Heart right ventricle (tissue), 16 donors: ENCODE results near the gene HEATR1. TPM values are rescaled to one million over a fixed set of nuclear protein-coding genes. Genes with fewer than 3 reads are reported as not detected.

Source experiments
- ATAC-seq, 8 donors: fragments of 200-7000 bp; cut with Tn5 transposase; one replicate each; pipeline ENCODE4 v1.9.1; 2020; ENCODE audit warnings: mild to moderate bottlenecking in 8 of 8, moderate library complexity in 8 of 8, moderate number of reproducible peaks in 1 of 8
- DNase-seq, 2 donors: peaks; one replicate each; pipeline ENCODE4 v3.0.0-alpha.2; 2020
- H3K27ac ChIP-seq, 10 donors: fragments of 200-600 bp; sonication (generic) in 2 of 10; one replicate each; pipeline versions ENCODE4 v1.5.0 to v1.8.0; 2020 to 2022; ENCODE audit warnings: mild to moderate bottlenecking in 3 of 10
- H3K27me3 ChIP-seq, 7 donors: fragments of 200-600 bp; one replicate each; pipeline ENCODE4 v1.8.0; 2021 to 2022; ENCODE audit warnings: mild to moderate bottlenecking in 2 of 7
- H3K36me3 ChIP-seq, 9 donors: fragments of 200-600 bp; sonication (generic) in 1 of 9; one replicate each; pipeline versions ENCODE4 v1.5.0 to v1.8.0; 2020 to 2022; ENCODE audit warnings: mild to moderate bottlenecking in 2 of 9
- H3K4me1 ChIP-seq, 9 donors: fragments of 200-600 bp; sonication (generic) in 1 of 9; one replicate each; pipeline versions ENCODE4 v1.5.0 to v1.8.0; 2020 to 2022; ENCODE audit warnings: mild to moderate bottlenecking in 4 of 9
- H3K4me3 ChIP-seq, 10 donors: fragments of 200-600 bp; sonication (generic) in 2 of 10; one replicate each; pipeline versions ENCODE4 v1.5.0 to v1.8.0; 2020 to 2022; ENCODE audit warnings: mild to moderate bottlenecking in 7 of 10, moderate library complexity in 2 of 10
- H3K9me3 ChIP-seq, 11 donors: fragments of 200-600 bp in 10 of 11; sonication (generic) in 2 of 11; one replicate each; pipeline versions ENCODE4 v1.5.0 to v1.8.0; 2013 to 2022; ENCODE audit warnings: mild to moderate bottlenecking in 2 of 11, control low read depth in 1 of 11, moderate library complexity in 1 of 11
- WGBS, 2 donors: extraction: QIAGEN DNeasy Blood & Tissue Kit; methylation state at CpG; one replicate each; pipeline ENCODE4 v1.1.7; 2013; ENCODE audit warnings: inconsistent platforms in 1 of 2; 5-methylcytosine and 5-hydroxymethylcytosine counted together
- intact Hi-C, 10 donors: fragments of 100-400 bp; cut with DNase I; formaldehyde crosslinking; loops; one replicate each; pipeline versions ENCODE4 v1.11.1 to v1.14.2; 2022
- polyA plus RNA-seq, 2 donors: library from polyadenylated mRNA; stranded (reverse); fragments of 200-250 nt; gene quantifications; one replicate each; pipeline ENCODE4 v1.2.3, GENCODE V29; 2013
- total RNA-seq, 10 donors: library from RNA; stranded (reverse); fragmentation: NEBNext Ultra II Directional in 3 of 10; extraction: Animal tissue kit (Norgen Biotek cat#: 25700) in 3 of 10; gene quantifications; one replicate each; pipeline versions ENCODE4 v1.2.1 to v1.2.4, GENCODE V29; 2021 to 2023
- TF ChIP-seq, protein P1 (sequence below), 9 donors: fragments of 200-600 bp; sonication (generic) in 2 of 9; IDR thresholded peaks; one replicate each; pipeline versions ENCODE4 v1.5.0 to v1.8.0; 2021 to 2022; ENCODE audit warnings: antibody characterized with exemption in 9 of 9, mild to moderate bottlenecking in 5 of 9, moderate library complexity in 1 of 9
- donor health status: Arrhythmogenic right ventricular cardiomyopathy.
- donor health status: ischemic (EF 13 %, LVEDD 7.1; RV severe dilation, severe dysfunction).
- donor health status: healthy with polysubstance abuse.
- donor health status: DM: no; HTN: yes; CAD: no.
- donor health status: DM: no; HTN: no; CAD: no.
- donor health status: ischemic (EF 25% LVEDD 6.9; RV normal size, moderate dysfunction).
- donor health status: ischemic (EF 25% LVEDD 5.7; RV mildly dilated, moderate dysfunction).
- donor health status: healthy.
- donor health status: DM: yes; HTN: yes; CAD: no.
- donor health status: Ischemic cardiomyopathy.
- donor health status: ischemic (EF 35%, LVEDD 5.7; RV mildly dilated, moderate dysfunction).
- donor health status: nonischemic (EF 11% LVEDD 7.7; RV severe dilation, severe dysfunction).
- donor health status: DM: yes; HTN: yes; CAD: no.
- donor health status: PGD.
- donor health status: ischemic (EF 29% LVEDD 5.4; RV normal size, mild dysfunction).
- donor health status: nonischemic (EF 23%, LVEDD 6.1; RV moderate dilation, normal function).

HEATR1 gene
- total and polyA plus RNA-seq, 12 donors: 2.2 to 15.5 (median 10.5) TPM

DNA sequence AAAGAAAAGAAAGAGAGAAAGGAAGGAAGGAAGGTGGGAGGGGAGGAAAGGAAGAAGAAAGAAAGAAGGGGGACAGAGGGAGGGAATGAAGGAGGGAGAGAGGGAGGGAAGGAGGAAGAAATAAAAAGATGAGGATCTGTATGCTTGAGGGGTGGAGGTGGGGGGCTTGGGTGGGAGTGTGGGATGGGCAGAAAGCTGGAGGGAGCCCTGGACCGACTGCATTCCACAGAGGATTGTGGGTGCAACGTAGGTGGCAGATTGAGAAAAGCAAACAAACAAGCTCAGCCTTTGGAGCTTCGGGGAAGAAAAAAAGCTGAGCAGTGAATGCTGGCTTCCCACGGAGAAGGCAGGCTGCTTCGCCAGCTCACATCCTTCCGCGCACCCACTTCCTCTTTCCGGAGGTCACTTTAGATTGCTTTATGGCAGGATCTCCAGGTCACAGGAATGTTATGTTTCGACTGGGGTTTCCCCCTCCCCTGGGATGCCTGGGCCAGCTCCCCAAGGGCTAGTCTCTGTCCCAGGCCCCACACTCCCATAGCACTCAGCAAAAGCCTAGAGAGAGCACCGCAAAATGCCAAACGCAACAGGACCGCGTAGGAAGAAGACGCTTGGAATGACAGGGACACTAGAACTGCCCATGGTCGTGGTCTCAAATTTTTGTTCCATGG, 101.2 kb downstream of the HEATR1 start:
- Histone ChIP-seq H3K4me1 (peaks cover 0 to 19% (median 11%) of the 10 kb centered on the region in 9 donors), H3K9me3 (no peaks in the 10 kb centered on the region), H3K4me3 (peak overlapping the region in 8 of 10 donors; percentile 10 to 40 (median 32)), H3K27ac (peak overlapping the region in 8 of 10 donors; percentile 21 to 71 (median 58)), H3K27me3 (no peaks in the 10 kb centered on the region), H3K36me3 (no peaks in the 10 kb centered on the region)
- 25% methylated on average over 15 of the region's 15 CpGs for WGBS, 2 donors
- ATAC-seq: peak in 6 of 8 donors; percentile 12 to 59 (median 27)
- peak; percentile 33 to 41 for DNase-seq
- TF ChIP-seq, protein P1, sequence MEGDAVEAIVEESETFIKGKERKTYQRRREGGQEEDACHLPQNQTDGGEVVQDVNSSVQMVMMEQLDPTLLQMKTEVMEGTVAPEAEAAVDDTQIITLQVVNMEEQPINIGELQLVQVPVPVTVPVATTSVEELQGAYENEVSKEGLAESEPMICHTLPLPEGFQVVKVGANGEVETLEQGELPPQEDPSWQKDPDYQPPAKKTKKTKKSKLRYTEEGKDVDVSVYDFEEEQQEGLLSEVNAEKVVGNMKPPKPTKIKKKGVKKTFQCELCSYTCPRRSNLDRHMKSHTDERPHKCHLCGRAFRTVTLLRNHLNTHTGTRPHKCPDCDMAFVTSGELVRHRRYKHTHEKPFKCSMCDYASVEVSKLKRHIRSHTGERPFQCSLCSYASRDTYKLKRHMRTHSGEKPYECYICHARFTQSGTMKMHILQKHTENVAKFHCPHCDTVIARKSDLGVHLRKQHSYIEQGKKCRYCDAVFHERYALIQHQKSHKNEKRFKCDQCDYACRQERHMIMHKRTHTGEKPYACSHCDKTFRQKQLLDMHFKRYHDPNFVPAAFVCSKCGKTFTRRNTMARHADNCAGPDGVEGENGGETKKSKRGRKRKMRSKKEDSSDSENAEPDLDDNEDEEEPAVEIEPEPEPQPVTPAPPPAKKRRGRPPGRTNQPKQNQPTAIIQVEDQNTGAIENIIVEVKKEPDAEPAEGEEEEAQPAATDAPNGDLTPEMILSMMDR (IDR thresholded peaks at IDR 0.05): no peak
- intact Hi-C loops: no loop called here

DNA sequence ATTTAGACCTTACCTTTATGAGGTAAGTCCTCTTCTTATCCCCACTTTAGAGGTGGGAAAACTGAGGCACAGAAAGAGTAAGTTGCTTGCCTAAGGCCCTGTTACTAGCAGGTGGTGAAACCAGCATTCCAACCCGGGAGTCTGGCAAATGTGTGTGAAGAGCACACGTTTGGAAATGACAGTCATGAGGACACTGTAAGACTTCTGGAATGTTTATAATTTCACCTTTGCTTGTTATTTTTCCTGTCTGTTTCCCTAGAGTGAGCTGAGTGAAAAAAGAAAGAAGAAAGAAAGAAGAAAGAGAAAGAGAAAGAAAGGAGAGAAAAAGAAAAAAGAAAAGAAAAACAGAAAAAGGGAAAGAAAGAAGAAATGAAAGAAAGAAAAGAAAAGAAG, 101.7 kb downstream of the HEATR1 start:
- TF ChIP-seq, protein P1 (IDR thresholded peaks at IDR 0.05): no peak
- 24 to 27% methylated on average over 2 of the region's 2 CpGs for WGBS, 2 donors
- no peak for DNase-seq
- Histone ChIP-seq H3K27ac (peak overlapping the region in 6 of 10 donors; percentile 21 to 71 (median 60)), H3K4me1 (peaks cover 0 to 15% (median 11%) of the 10 kb centered on the region in 9 donors), H3K9me3 (no peaks in the 10 kb centered on the region), H3K4me3 (peak overlapping the region in 4 of 10 donors; percentile 21 to 39 (median 33)), H3K27me3 (no peaks in the 10 kb centered on the region), H3K36me3 (no peaks in the 10 kb centered on the region)
- intact Hi-C loops: no loop called here
- ATAC-seq: no peak

DNA sequence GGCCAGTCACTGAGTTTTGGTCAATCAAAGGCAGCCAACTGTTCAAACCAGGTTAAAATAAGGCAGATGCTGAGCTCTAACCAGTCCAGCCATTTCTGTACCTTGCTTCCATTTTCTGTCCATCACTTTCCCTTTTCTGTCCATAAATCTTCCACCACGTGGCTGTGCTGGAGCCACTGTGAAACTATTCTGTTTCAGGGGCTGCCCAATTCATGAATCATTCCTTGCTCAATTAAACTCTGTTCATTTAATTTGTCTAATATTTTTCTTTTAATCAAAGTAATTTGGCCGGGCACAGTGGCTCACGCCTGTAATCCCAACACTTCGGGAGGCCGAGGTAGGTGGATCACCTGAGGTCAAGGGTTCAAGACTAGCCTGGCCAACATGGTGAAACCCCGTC, 103.2 kb downstream of the HEATR1 start:
- TF ChIP-seq, protein P1 (IDR thresholded peaks at IDR 0.05): no peak
- no peak for DNase-seq
- peaks cover 0 to 13% (median 11%) of the 10 kb centered on the region in 9 donors for H3K4me1 ChIP-seq
- no peaks in the 10 kb centered on the region for H3K36me3 ChIP-seq
- H3K4me3 ChIP-seq: no peak overlapping the region
- ATAC-seq: no peak
- H3K27me3 ChIP-seq: no peaks in the 10 kb centered on the region
- no peak overlapping the region for H3K27ac ChIP-seq
- no peaks in the 10 kb centered on the region for H3K9me3 ChIP-seq
- intact Hi-C loops: no loop called here
- 94 to 97% methylated on average over 6 of the region's 6 CpGs for WGBS, 2 donors

Other genes with a start within 250 kb of the HEATR1 start
- 1 to 10 TPM in 5 of 10 donors, under 1 TPM in 5; 0.57 to 2.5 (median 1.3) TPM for gene EDARADD, start 210.2 kb downstream of the HEATR1 start, total RNA-seq
- under 1 TPM; 0.14 to 0.44 TPM for gene EDARADD, start 210.2 kb downstream of the HEATR1 start, polyA plus RNA-seq
- 100 to 1,000 TPM in 1 of 10 donors, 10 to 100 TPM in 9; 56.4 to 107 (median 90.5) TPM for gene LGALS8, start 80.5 kb downstream of the HEATR1 start, total RNA-seq
- 10 to 100 TPM; 36.7 to 47.5 TPM for gene LGALS8, start 80.5 kb downstream of the HEATR1 start, polyA plus RNA-seq
- 1,000 to 10,000 TPM; 2,366 to 4,290 (median 3,682) TPM for gene ACTN2, start 82.0 kb upstream of the HEATR1 start, total RNA-seq
- gene ACTN2, start 82.0 kb upstream of the HEATR1 start, polyA plus RNA-seq: 1,000 to 10,000 TPM in 1 of 2 donors, 100 to 1,000 TPM in 1; 599 to 1,375 TPM
- 100 to 1,000 TPM in 1 of 10 donors, 10 to 100 TPM in 9; 39.4 to 100 (median 71.6) TPM for gene MTR, start 190.8 kb upstream of the HEATR1 start, total RNA-seq
- gene MTR, start 190.8 kb upstream of the HEATR1 start, polyA plus RNA-seq: 10 to 100 TPM in 1 of 2 donors, 1 to 10 TPM in 1; 5.2 to 13.0 TPM